Stimulated activated naive CD4-positive, alpha-beta T cell treated with Interleukin-2 at 50 U/mL for 16 hours (primary cell): ENCODE measurements around the gene CDC45.
A peak's percentile ranks its signal among the peaks of the same experiment; 100 is the strongest.

Experiments used
- DNase-seq: peaks from one replicate; lab custom pipeline; 2025; lab: John Stamatoyannopoulos, UW

The CDC45 gene

GRCh38 chr22:19470010-19470409 lies 9.7 kb upstream of the CDC45 start:
- no peak for DNase-seq

GRCh38 chr22:19471572-19471971 lies 8.1 kb upstream of the CDC45 start:
- DNase-seq: no peak

GRCh38 chr22:19472233-19472632 lies 7.5 kb upstream of the CDC45 start:
- DNase-seq: no peak

- no peak for DNase-seq
These were observed 6.1 kb upstream of the CDC45 start for GRCh38 chr22:19473578-19473977.

- no peak for DNase-seq
These were observed 3.7 kb upstream of the CDC45 start for GRCh38 chr22:19476023-19476422.

- no peak for DNase-seq
These were observed 2.2 kb upstream of the CDC45 start for GRCh38 chr22:19477321-19478044.

- DNase-seq: peak; percentile 6
These were observed 1.4 kb upstream of the CDC45 start for GRCh38 chr22:19478045-19478900.

- peak; percentile 80 for DNase-seq
These were observed 792 bp upstream of the CDC45 start, which contains the start of gene UFD1 for GRCh38 chr22:19478901-19479354. TSS of gene UFD1 (minus strand) at chr22:19479193. CDS start at chr22:19479085, 108 bp downstream.

GRCh38 chr22:19480173-19480568 lies 451 bp downstream of the CDC45 start:
- DNase-seq: no peak

GRCh38 chr22:19480789-19481188 lies 1.1 kb downstream of the CDC45 start:
- no peak for DNase-seq

GRCh38 chr22:19482297-19482696 lies 2.6 kb downstream of the CDC45 start:
- no peak for DNase-seq

- DNase-seq: no peak
These were observed 3.9 kb downstream of the CDC45 start for GRCh38 chr22:19483481-19484244.

- DNase-seq: no peak
These were observed 8.6 kb downstream of the CDC45 start for GRCh38 chr22:19488285-19488684.

- no peak for DNase-seq
These were observed 9.4 kb downstream of the CDC45 start for GRCh38 chr22:19488884-19489843.

- no peak for DNase-seq
These were observed 11.0 kb downstream of the CDC45 start for GRCh38 chr22:19490628-19491230.

- no peak for DNase-seq
These were observed 12.9 kb downstream of the CDC45 start for GRCh38 chr22:19492504-19493174.

GRCh38 chr22:19494001-19494560 lies 14.4 kb downstream of the CDC45 start:
- no peak for DNase-seq

- DNase-seq: no peak
These were observed 15.0 kb downstream of the CDC45 start for GRCh38 chr22:19494676-19495173.

GRCh38 chr22:19495562-19496323 lies 16.0 kb downstream of the CDC45 start:
- no peak for DNase-seq
